RCC 7860 (cell line): ENCODE results near the gene CENPP.
"Not testable (repeated sequence)": the region's sequence is repeated elsewhere in the genome, so short reads cannot be mapped to it uniquely, and the experiment has no call there.

Source experiments
- DNase-seq: peaks from one replicate; pipeline ENCODE4 v3.0.0-alpha.2; 2015; ENCODE audit warnings: low spot score
- FAIRE-seq: peaks from 2 replicates; lab custom pipeline; 2012; peaks lifted over from hg19 to GRCh38; lab: Jason Lieb, UNC

Gene CENPP

DNA sequence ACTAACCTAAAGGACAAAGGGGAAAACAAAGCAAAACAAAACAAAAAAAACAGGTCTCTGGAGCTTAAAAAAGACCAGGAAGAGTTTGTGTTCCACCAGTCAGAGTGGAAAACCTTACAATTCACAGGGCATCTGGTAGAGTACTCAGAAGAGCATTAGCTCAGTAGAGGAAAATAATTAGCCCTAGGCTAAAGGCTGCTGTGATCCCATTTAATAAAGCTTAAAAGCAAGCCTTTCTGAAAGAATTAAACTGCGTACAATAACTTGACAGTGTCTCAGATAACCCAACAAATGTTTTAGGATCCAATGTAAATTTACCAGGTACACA, 202.7 kb downstream of the CENPP start:
- DNase-seq: no peak
- FAIRE-seq: no peak

- FAIRE-seq: no peak
- DNase-seq: no peak
These were observed 203.4 kb downstream of the CENPP start for GRCh38 chr9:92529124-92529523.

DNA sequence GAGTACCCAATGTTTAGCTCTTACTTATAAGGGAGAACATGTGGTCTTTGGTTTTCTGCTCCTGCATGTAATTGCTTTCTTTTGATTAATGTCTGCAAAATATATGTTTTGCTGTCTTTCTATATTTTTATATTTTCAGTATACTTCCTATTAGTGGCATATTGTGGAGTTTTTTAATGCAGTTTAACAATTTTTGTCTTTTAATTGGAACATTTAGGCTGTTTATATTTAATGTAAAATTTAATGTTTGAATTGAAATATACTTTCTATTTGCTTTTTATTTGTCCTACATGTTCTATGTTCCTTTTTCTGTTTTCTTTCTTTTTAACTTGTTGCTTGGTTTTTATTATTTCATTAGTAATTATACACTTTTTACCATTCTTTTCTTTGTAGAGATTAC, 205.1 kb downstream of the CENPP start:
- FAIRE-seq (peak; percentile 30), DNase-seq (no peak)

GRCh38 chr9:92534204-92534603, 208.5 kb downstream of the CENPP start:
- FAIRE-seq: no peak
- no peak for DNase-seq

DNA sequence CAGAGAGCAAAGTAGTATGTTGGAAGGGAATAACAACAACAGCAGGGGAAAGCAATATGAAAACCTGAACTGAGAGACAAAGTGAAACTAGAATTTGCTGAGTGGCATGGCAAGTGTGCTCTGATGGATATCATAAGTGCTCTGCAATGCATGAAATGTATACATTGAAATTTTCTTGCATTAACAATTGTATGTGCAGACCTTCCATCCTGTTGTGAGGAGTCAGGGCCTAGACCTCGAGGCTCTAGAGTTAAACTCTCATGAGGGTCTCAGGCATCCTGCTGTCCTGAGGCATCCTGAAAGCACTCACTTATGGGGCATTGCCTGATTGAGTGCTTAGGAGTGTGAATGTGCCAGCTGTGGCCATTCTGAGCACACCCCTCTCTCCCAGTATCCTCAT, 208.9 kb downstream of the CENPP start:
- DNase-seq: no peak
- FAIRE-seq: no peak

- FAIRE-seq (no peak), DNase-seq (no peak)
These were observed 210.4 kb downstream of the CENPP start, which contains the start of gene ECM2 for GRCh38 chr9:92535940-92536850. TSS of gene ECM2 (minus strand) at chr9:92535990. CDS start at chr9:92522866, 13,124 bp downstream.

DNA sequence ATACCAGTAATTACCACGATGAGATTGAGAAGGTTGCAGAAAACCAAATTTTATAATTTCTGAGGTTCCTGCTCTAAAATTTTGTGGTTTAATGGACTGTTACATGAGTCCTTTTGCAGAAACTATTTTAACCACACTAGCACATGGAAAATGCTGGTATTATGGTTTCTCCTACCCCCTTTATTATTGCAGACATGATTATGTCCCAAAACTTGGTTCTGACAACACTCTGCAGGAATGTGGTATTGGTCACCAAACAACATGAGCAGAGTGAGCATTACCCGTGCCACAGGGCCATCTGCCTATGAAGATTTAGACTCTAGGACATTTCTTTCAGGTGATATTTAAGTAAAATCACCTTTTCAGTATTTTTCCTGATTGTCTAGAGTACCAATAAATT, 212.8 kb downstream of the CENPP start:
- FAIRE-seq (no peak), DNase-seq (no peak)

- DNase-seq: no peak
- no peak for FAIRE-seq
These were observed 218.2 kb downstream of the CENPP start for GRCh38 chr9:92543972-92544371.

GRCh38 chr9:92545002-92545510, 219.3 kb downstream of the CENPP start:
- DNase-seq (no peak), FAIRE-seq (no peak)

DNA sequence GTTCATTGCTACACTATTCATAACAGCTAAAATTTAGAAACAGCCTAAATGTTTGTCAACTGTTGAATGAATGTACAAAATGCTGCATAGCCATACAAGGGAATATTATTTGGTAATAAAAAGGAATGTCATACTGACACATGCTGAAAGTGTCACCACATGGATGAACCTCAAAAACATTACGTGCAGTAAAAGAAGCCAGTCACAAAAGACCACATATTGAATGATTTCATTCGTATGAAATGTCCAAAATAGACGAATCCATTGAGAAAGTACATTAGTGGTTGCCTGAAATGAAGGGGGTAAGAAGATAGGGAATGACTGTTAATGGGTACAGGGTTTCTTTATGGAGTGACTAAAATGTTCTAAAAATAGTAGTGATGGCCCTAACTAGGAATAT, 221.6 kb downstream of the CENPP start:
- FAIRE-seq: no peak

DNA sequence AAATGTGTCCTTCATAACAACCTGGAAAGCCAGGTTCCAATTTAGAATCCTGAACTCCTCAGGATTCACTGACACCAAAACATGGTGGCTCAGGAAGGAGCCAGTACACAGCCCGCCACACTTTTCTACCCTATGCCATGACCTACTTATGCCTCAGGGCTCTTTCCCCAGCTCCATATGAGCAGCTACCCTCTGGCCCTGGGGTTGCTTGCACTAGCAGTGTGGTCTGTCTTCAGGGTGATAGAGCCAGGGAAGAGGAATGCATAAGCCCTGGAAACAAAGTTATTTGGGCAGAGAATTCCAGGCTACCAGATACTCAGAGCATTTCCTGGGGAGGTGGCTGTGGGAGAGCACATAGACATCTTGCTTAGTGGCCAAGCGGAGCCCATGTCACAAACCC, 225.0 kb downstream of the CENPP start:
- no peak for DNase-seq
- no peak for FAIRE-seq

More for the DNA sequence above, 221.6 kb downstream of the CENPP start:
- DNase-seq: no peak

GRCh38 chr9:92558612-92559374, 233.0 kb downstream of the CENPP start:
- FAIRE-seq: no peak
- no peak for DNase-seq

GRCh38 chr9:92561374-92562330, 235.9 kb downstream of the CENPP start:
- no peak for FAIRE-seq
- DNase-seq: no peak

DNA sequence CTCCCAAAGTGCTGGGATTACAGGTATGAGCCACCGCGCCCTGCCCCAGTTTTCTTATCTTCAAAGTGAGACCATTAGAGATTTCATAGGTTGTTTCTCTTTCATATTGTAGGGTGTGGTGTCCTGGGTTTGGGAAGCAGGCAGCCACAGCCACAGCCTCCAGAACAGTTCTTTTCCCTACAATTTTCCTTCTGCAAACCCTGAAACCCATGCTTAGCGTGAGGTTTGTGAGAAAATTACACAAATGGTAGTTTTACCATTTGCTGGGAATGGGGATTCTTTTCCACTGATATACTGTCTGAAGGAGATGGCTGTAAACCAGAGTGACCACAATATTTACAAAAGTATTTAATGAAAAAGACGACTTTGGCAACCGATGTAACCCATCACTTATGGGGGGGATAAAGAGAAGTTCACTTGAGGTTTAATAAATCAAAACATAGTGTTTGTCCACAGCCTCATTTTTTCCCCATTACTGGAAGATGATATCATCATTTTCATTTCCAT, 236.8 kb downstream of the CENPP start:
- DNase-seq: no peak

DNA sequence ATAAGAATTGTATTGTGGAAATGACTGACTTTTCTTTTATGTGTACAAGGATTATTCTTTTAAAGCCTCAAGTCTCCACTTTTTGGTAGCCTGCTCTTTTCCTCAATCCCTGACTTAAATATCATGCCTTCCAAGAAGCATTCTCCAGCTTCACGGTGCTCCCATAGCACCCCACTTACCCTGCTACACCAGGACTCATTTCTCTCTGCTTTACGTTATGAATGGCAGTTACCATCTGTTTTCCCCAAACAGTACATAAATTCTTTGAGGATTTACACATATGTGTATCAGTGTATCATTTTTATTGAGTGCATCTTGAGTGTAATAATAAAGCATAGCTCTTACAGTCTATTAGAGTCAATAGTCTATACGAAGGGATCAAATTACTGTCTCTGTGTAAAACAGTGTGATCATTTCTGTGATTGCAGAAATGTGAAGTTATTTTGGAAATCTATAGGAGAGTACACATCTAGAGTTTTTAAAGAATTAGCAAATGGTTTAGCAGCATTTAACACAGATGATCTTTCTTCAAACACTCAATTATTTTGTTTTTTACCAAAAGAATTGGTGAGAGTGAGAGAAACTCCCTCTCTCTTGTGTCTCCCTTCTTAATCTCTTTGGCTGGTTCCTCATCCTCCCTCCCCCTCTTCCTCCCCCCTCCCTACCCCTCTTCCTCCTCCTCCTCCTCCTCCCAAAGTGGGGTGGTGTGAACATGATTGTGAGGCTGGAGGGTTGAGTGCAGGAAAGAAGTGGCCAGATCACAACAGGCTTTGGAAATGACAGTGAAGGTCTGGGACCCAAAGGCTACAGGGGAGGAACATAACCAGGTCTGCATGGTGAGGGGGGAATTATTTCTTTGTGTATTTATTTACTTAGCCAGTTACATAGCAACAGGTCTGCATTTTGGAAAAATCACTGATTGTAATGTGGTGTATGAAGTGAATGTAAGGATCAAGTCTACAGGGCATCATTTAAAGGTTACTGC, 237.7 kb downstream of the CENPP start:
- FAIRE-seq (no peak), DNase-seq (no peak)

More for the DNA sequence above, 236.8 kb downstream of the CENPP start:
- FAIRE-seq: no peak

DNA sequence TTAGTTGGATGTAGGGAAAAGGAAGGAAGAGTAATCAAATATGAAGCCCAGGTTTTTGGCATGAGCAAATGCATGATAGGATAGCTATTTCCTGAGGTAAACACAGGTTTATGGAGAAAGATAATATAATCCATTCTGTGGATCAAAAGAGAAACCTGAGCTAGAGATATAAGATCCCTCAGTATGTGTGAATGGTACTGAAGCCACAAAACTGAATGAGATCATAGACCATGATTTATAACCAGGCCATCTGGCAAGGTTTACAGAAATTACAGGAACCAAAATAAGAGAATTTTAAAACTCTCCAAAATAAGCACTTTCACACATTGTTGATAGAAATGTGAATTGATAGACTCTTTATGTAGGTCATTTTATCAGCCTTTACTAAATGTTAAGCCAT, 238.8 kb downstream of the CENPP start:
- FAIRE-seq (no peak), DNase-seq (no peak)

DNA sequence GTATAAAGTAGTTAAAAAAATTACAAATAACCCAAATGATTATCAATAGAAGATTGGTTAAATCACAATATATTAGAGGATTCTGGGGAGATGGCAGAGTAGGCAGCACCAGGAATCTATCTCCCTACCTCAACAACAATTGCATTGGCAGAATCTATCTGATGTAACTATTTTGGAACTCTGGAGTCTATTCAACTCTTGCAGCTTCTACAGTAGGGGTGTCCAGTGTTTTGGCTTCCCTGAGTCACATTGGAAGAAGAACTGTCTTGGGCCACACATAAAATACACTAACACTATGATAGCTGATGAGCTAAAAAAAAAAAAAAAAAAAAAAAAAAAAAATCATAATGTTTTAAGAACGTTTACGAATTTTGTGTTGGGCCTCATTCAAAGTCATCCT, 239.2 kb downstream of the CENPP start:
- DNase-seq (no peak), FAIRE-seq (no peak)

- not testable (repeated sequence) for DNase-seq, FAIRE-seq
These were observed 246.1 kb downstream of the CENPP start for GRCh38 chr9:92571871-92572270.

GRCh38 chr9:92573612-92574011, 247.9 kb downstream of the CENPP start:
- FAIRE-seq, DNase-seq: not testable (repeated sequence)
